Lung (tissue), 13 donors: ENCODE measurements around the gene SERPINE3. TPM values are rescaled to one million over a fixed set of nuclear protein-coding genes. Genes with fewer than 3 reads are reported as not detected.

Experiments used
- ATAC-seq: fragments of 200-7000 bp; cut with Tn5 transposase; one replicate; pipeline ENCODE4 v1.9.1; 2020; ENCODE audit warnings: moderate number of reproducible peaks; ENCODE audit not compliant: insufficient read depth, low FRiP score
- DNase-seq, 3 donors: peaks; one replicate each; pipeline ENCODE4 v3.0.0-alpha.2; 2013 to 2017
- H3K27ac ChIP-seq, 2 donors: one replicate each; pipeline ENCODE4 v1.5.1; 2013; ENCODE audit warnings: mild to moderate bottlenecking in 2 of 2, moderate library complexity in 2 of 2, control low read depth in 1 of 2, inconsistent platforms in 1 of 2, low read depth in 1 of 2, low read length in 1 of 2
- H3K27me3 ChIP-seq, 3 donors: one replicate each; pipeline ENCODE4 v1.5.1; 2013; ENCODE audit warnings: low read length in 2 of 3; ENCODE audit not compliant: control insufficient read depth in 3 of 3, insufficient read depth in 3 of 3
- H3K36me3 ChIP-seq, 4 donors: one replicate each; pipeline ENCODE4 v1.5.1; 2013; ENCODE audit warnings: low read length in 4 of 4, mild to moderate bottlenecking in 1 of 4, moderate library complexity in 1 of 4; ENCODE audit not compliant: control insufficient read depth in 4 of 4, insufficient read depth in 4 of 4
- H3K4me1 ChIP-seq, 5 donors: one replicate each; pipeline ENCODE4 v1.5.1; 2013; ENCODE audit warnings: low read length in 5 of 5, mild to moderate bottlenecking in 2 of 5, moderate library complexity in 1 of 5; ENCODE audit not compliant: control insufficient read depth in 5 of 5, insufficient read depth in 5 of 5
- H3K4me3 ChIP-seq: one replicate; pipeline ENCODE4 v1.5.1; 2013; ENCODE audit warnings: mild to moderate bottlenecking, control low read depth, moderate library complexity
- H3K9ac ChIP-seq, 2 donors: one replicate each; pipeline ENCODE4 v1.5.1; 2013; ENCODE audit warnings: low read length in 2 of 2, control low read depth in 1 of 2; ENCODE audit not compliant: insufficient read depth in 1 of 2
- H3K9me3 ChIP-seq, 4 donors: one replicate each; pipeline ENCODE4 v1.5.1; 2013; ENCODE audit warnings: low read length in 3 of 4, mild to moderate bottlenecking in 1 of 4, moderate library complexity in 1 of 4; ENCODE audit not compliant: control insufficient read depth in 4 of 4, insufficient read depth in 3 of 4
- CTCF ChIP-seq: IDR thresholded peaks from 2 replicates; pipeline ENCODE4 v1.5.1; 2012; ENCODE audit warnings: mild to moderate bottlenecking; ENCODE audit errors: control extremely low read depth, extremely low read depth
- WGBS, 2 donors: extraction: QIAGEN DNeasy Blood & Tissue Kit; methylation state at CpG; one replicate each; pipeline ENCODE4 v1.1.7; 2013; 5-methylcytosine and 5-hydroxymethylcytosine counted together
- polyA plus RNA-seq, 2 donors: library from polyadenylated mRNA; stranded (reverse); fragments of 200-250 nt; gene quantifications; one replicate each; pipeline ENCODE4 v1.2.1, GENCODE V29; 2013
- small RNA-seq: library from RNA; depleted of rRNA; stranded (forward); fragments of <200 nt; gene quantifications from one replicate; pipeline ENCODE3, GENCODE V24; 2014; ENCODE audit warnings: low replicate concordance
- total RNA-seq, 2 donors: library from RNA; depleted of rRNA in 1 of 2; stranded (reverse); fragments of >200 nt in 1 of 2; gene quantifications; one replicate each; pipeline ENCODE4 v1.2.1, GENCODE V29; 2014 to 2021
- donor health status: control.
- donor health status: control.
- donor health status: Bipolar disorder and iron deficiency.
- donor health status: healthy.
- donor health status: DM: yes; HTN: yes; CAD: no.

Gene SERPINE3
- total and polyA plus RNA-seq, 4 donors, result not detected

- Histone ChIP-seq H3K9me3 (no peaks in the 10 kb centered on the region), H3K27ac (no peak overlapping the region), H3K4me1 (peaks cover 0 to 9% (median 0%) of the 10 kb centered on the region in 5 donors), H3K27me3 (no peaks in the 10 kb centered on the region), H3K9ac (no peak overlapping the region), H3K36me3 (peaks cover 0 to 5% (median 2%) of the 10 kb centered on the region in 4 donors), H3K4me3 (no peak overlapping the region)
- no peak for TF ChIP-seq CTCF
- ATAC-seq (no peak), DNase-seq (peak in 2 of 3 donors; percentile 18 to 24)
- 69 to 83% methylated on average over 6 of the region's 6 CpGs for WGBS, 2 donors
Measured at GRCh38 chr13:51397262-51397941, 57.9 kb downstream of the SERPINE3 start.

GRCh38 chr13:51405176-51405575, 65.7 kb downstream of the SERPINE3 start:
- Histone ChIP-seq H3K4me1 (peaks cover 0 to 5% (median 0%) of the 10 kb centered on the region in 5 donors), H3K27me3 (no peaks in the 10 kb centered on the region), H3K27ac (no peak overlapping the region), H3K4me3 (no peak overlapping the region), H3K9ac (no peak overlapping the region), H3K36me3 (peaks cover 0 to 3% (median 1%) of the 10 kb centered on the region in 4 donors), H3K9me3 (no peaks in the 10 kb centered on the region)
- no peak for DNase-seq
- ATAC-seq, result no peak
- 24 to 65% methylated on average over 2 of the region's 2 CpGs for WGBS, 2 donors
- no peak for TF ChIP-seq CTCF

- Histone ChIP-seq H3K27ac (no peak overlapping the region), H3K9ac (no peak overlapping the region), H3K36me3 (peaks cover 0 to 7% (median 3%) of the 10 kb centered on the region in 4 donors), H3K4me3 (no peak overlapping the region), H3K9me3 (no peaks in the 10 kb centered on the region), H3K4me1 (peaks cover 0 to 2% (median 0%) of the 10 kb centered on the region in 5 donors), H3K27me3 (no peaks in the 10 kb centered on the region)
- DNase-seq, result peak in 2 of 3 donors; percentile 10 to 15
- 88 to 90% methylated on average over 3 of the region's 3 CpGs for WGBS, 2 donors
- TF ChIP-seq CTCF, result no peak
- ATAC-seq, result no peak
Measured at GRCh38 chr13:51412431-51412830, 72.9 kb downstream of the SERPINE3 start.

Small RNA genes within 50 kb of the gene (small RNA-seq; reads per million reads assigned to genes)
- not detected for gene MIR5693

Other genes with a start within 250 kb of the SERPINE3 start
- gene C13orf42, start 228.4 kb upstream of the SERPINE3 start, total RNA-seq, result under 1 TPM in 1 of 2 donors, not detected in 1; 0.23 TPM
- under 1 TPM in 1 of 2 donors, not detected in 1; 0.04 TPM for gene C13orf42, start 228.4 kb upstream of the SERPINE3 start, polyA plus RNA-seq
- gene FAM124A, start 117.3 kb upstream of the SERPINE3 start, total RNA-seq, result 1 to 10 TPM; 2.0 to 2.9 TPM
- gene FAM124A, start 117.3 kb upstream of the SERPINE3 start, polyA plus RNA-seq, result 1 to 10 TPM in 1 of 2 donors, under 1 TPM in 1; 0.87 to 1.3 TPM
- 10 to 100 TPM; 31.7 to 57.7 TPM for gene INTS6, start 113.3 kb downstream of the SERPINE3 start, total RNA-seq
- 10 to 100 TPM in 1 of 2 donors, 1 to 10 TPM in 1; 9.5 to 10.4 TPM for gene INTS6, start 113.3 kb downstream of the SERPINE3 start, polyA plus RNA-seq
- gene WDFY2, start 244.8 kb downstream of the SERPINE3 start, total RNA-seq, result 10 to 100 TPM; 16.7 to 27.3 TPM
- gene WDFY2, start 244.8 kb downstream of the SERPINE3 start, polyA plus RNA-seq, result 1 to 10 TPM; 4.6 to 5.0 TPM